Activated T-helper 1 cell treated with anti-CD3 and anti-CD28 coated beads, Interleukin-2, amount 50 U/mL, for 16 hours (primary cell): Measurements from ENCODE around the gene MYOT.
"Not testable (repeated sequence)": the region's sequence is repeated elsewhere in the genome, so short reads cannot be mapped to it uniquely, and the experiment has no call there.

Experiments
- DNase-seq, 2 donors: peaks; one replicate each; pipeline ENCODE4 v3.0.0-alpha.2; 2020; ENCODE audit warnings: low read depth in 1 of 2, low spot score in 1 of 2

MYOT gene

GRCh38 chr5:137867664-137868063 is at the start of gene MYOT:
TSS of gene MYOT (plus strand) at chr5:137867860. CDS start at chr5:137870652, 2,792 bp downstream.
- no peak for DNase-seq

- no peak for DNase-seq
Observed at GRCh38 chr5:137819766-137820165, 47.9 kb upstream of the MYOT start.

GRCh38 chr5:137822158-137822764 is 45.4 kb upstream of the MYOT start:
- no peak for DNase-seq

- no peak for DNase-seq
Observed at GRCh38 chr5:137822984-137823383, 44.7 kb upstream of the MYOT start.

GRCh38 chr5:137825165-137825564 is 42.5 kb upstream of the MYOT start:
- no peak for DNase-seq

GRCh38 chr5:137826067-137826466 is 41.6 kb upstream of the MYOT start:
- DNase-seq = no peak

- no peak for DNase-seq
Observed at GRCh38 chr5:137828180-137828579, 39.5 kb upstream of the MYOT start.

- no peak for DNase-seq
Observed at GRCh38 chr5:137828664-137829063, 39.0 kb upstream of the MYOT start.

- DNase-seq = no peak
Observed at GRCh38 chr5:137831105-137831504, 36.6 kb upstream of the MYOT start.

- DNase-seq = no peak
Observed at GRCh38 chr5:137831526-137831925, 36.1 kb upstream of the MYOT start.

- no peak for DNase-seq
Observed at GRCh38 chr5:137832416-137832815, 35.2 kb upstream of the MYOT start.

- no peak for DNase-seq
Observed at GRCh38 chr5:137833463-137833862, 34.2 kb upstream of the MYOT start.

GRCh38 chr5:137834498-137835049 is 33.1 kb upstream of the MYOT start:
- DNase-seq = no peak

- DNase-seq = no peak
Observed at GRCh38 chr5:137836298-137836697, 31.4 kb upstream of the MYOT start.

- no peak for DNase-seq
Observed at GRCh38 chr5:137836997-137837396, 30.7 kb upstream of the MYOT start.

GRCh38 chr5:137837491-137838394 is 29.9 kb upstream of the MYOT start:
- DNase-seq = no peak

- no peak for DNase-seq
Observed at GRCh38 chr5:137838976-137839375, 28.7 kb upstream of the MYOT start.

- no peak for DNase-seq
Observed at GRCh38 chr5:137842296-137842695, 25.4 kb upstream of the MYOT start.

- no peak for DNase-seq
Observed at GRCh38 chr5:137843676-137844299, 23.9 kb upstream of the MYOT start.

- no peak for DNase-seq
Observed at GRCh38 chr5:137845472-137845871, 22.2 kb upstream of the MYOT start.

GRCh38 chr5:137847687-137848086 is 20.0 kb upstream of the MYOT start:
- no peak for DNase-seq

GRCh38 chr5:137853165-137853564 is 14.5 kb upstream of the MYOT start:
- not testable (repeated sequence) for DNase-seq
